ENCODE measurements around the gene NUP35. TPM values are rescaled to one million over a fixed set of nuclear protein-coding genes. Genes with fewer than 3 reads are reported as not detected.

Gene NUP35
- total RNA-seq, 1 donor from 2014 or later: 11.2 TPM

- DNase-seq (ENCODE audit: low read depth): no peak
- Histone ChIP-seq H3K27me3 (ENCODE audit: control insufficient read depth, insufficient read depth, low read length) (no peaks in the 10 kb centered on the region), H3K36me3 (ENCODE audit: control insufficient read depth, insufficient read depth, low read length) (no peaks in the 10 kb centered on the region), H3K4me3 (ENCODE audit: low read depth, low read length) (no peak overlapping the region)
- TF ChIP-seq CTCF (IDR thresholded peaks at IDR 0.05; ENCODE audit: insufficient read depth, low read length, poor library complexity, severe bottlenecking): no peak
Measured at GRCh38 chr2:183186296-183186695, 62.1 kb downstream of the NUP35 start.

- H3K36me3 ChIP-seq (ENCODE audit: control insufficient read depth, insufficient read depth, low read length): no peaks in the 10 kb centered on the region
- H3K27me3 ChIP-seq (ENCODE audit: control insufficient read depth, insufficient read depth, low read length): no peaks in the 10 kb centered on the region
- no peak for DNase-seq (ENCODE audit: low read depth)
- H3K4me3 ChIP-seq (ENCODE audit: low read depth, low read length): no peak overlapping the region
- no peak for TF ChIP-seq CTCF (IDR thresholded peaks at IDR 0.05; ENCODE audit: insufficient read depth, low read length, poor library complexity, severe bottlenecking)
Measured at GRCh38 chr2:183186766-183187165, 62.5 kb downstream of the NUP35 start.

- no peaks in the 10 kb centered on the region for H3K36me3 ChIP-seq (ENCODE audit: control insufficient read depth, insufficient read depth, low read length)
- no peak for DNase-seq (ENCODE audit: low read depth)
- TF ChIP-seq CTCF (IDR thresholded peaks at IDR 0.05; ENCODE audit: insufficient read depth, low read length, poor library complexity, severe bottlenecking): no peak
- no peaks in the 10 kb centered on the region for H3K27me3 ChIP-seq (ENCODE audit: control insufficient read depth, insufficient read depth, low read length)
- no peak overlapping the region for H3K4me3 ChIP-seq (ENCODE audit: low read depth, low read length)
Measured at GRCh38 chr2:183192343-183192742, 68.1 kb downstream of the NUP35 start.

GRCh38 chr2:183193904-183194303 lies 69.7 kb downstream of the NUP35 start:
- H3K4me3 ChIP-seq (ENCODE audit: low read depth, low read length): no peak overlapping the region
- no peaks in the 10 kb centered on the region for H3K36me3 ChIP-seq (ENCODE audit: control insufficient read depth, insufficient read depth, low read length)
- no peaks in the 10 kb centered on the region for H3K27me3 ChIP-seq (ENCODE audit: control insufficient read depth, insufficient read depth, low read length)
- DNase-seq (ENCODE audit: low read depth): no peak
- TF ChIP-seq CTCF (IDR thresholded peaks at IDR 0.05; ENCODE audit: insufficient read depth, low read length, poor library complexity, severe bottlenecking): no peak

GRCh38 chr2:183195397-183195796 lies 71.2 kb downstream of the NUP35 start:
- Histone ChIP-seq H3K27me3 (ENCODE audit: control insufficient read depth, insufficient read depth, low read length) (no peaks in the 10 kb centered on the region), H3K36me3 (ENCODE audit: control insufficient read depth, insufficient read depth, low read length) (no peaks in the 10 kb centered on the region), H3K4me3 (ENCODE audit: low read depth, low read length) (no peak overlapping the region)
- no peak for DNase-seq (ENCODE audit: low read depth)
- no peak for TF ChIP-seq CTCF (IDR thresholded peaks at IDR 0.05; ENCODE audit: insufficient read depth, low read length, poor library complexity, severe bottlenecking)

GRCh38 chr2:183195998-183196409 lies 71.8 kb downstream of the NUP35 start:
- no peak for DNase-seq (ENCODE audit: low read depth)
- H3K27me3 ChIP-seq (ENCODE audit: control insufficient read depth, insufficient read depth, low read length): no peaks in the 10 kb centered on the region
- H3K36me3 ChIP-seq (ENCODE audit: control insufficient read depth, insufficient read depth, low read length): no peaks in the 10 kb centered on the region
- no peak overlapping the region for H3K4me3 ChIP-seq (ENCODE audit: low read depth, low read length)
- no peak for TF ChIP-seq CTCF (IDR thresholded peaks at IDR 0.05; ENCODE audit: insufficient read depth, low read length, poor library complexity, severe bottlenecking)

Measured in kidney epithelial cell (primary cell).